ENCODE data around the gene PCDH15.

The PCDH15 gene

GRCh38 chr10:53808677-53809372, 992.2 kb downstream of the PCDH15 start:
- H3K9me3 ChIP-seq (ENCODE audit: control insufficient read depth in 1 of 2, low read length in 2 of 2), result no peaks in the 10 kb centered on the region
- no peak overlapping the region for H3K9ac ChIP-seq (ENCODE audit: low read depth in 1 of 2, low read length in 2 of 2)
- H3K27ac ChIP-seq (ENCODE audit: low read depth, low read length), result no peak overlapping the region
- H3K27me3 ChIP-seq (ENCODE audit: control insufficient read depth in 1 of 2, insufficient read depth in 2 of 2, low read length in 2 of 2), result no peaks in the 10 kb centered on the region
- no peaks in the 10 kb centered on the region for H3K36me3 ChIP-seq (ENCODE audit: control insufficient read depth in 1 of 2, insufficient read depth in 2 of 2, low read length in 2 of 2)
- no peaks in the 10 kb centered on the region for H3K4me1 ChIP-seq (ENCODE audit: control insufficient read depth in 1 of 2, insufficient read depth in 2 of 2, low read length in 2 of 2)
- H3K4me3 ChIP-seq (ENCODE audit: low read depth in 1 of 2, low read length in 2 of 2), result no peak overlapping the region

DNA sequence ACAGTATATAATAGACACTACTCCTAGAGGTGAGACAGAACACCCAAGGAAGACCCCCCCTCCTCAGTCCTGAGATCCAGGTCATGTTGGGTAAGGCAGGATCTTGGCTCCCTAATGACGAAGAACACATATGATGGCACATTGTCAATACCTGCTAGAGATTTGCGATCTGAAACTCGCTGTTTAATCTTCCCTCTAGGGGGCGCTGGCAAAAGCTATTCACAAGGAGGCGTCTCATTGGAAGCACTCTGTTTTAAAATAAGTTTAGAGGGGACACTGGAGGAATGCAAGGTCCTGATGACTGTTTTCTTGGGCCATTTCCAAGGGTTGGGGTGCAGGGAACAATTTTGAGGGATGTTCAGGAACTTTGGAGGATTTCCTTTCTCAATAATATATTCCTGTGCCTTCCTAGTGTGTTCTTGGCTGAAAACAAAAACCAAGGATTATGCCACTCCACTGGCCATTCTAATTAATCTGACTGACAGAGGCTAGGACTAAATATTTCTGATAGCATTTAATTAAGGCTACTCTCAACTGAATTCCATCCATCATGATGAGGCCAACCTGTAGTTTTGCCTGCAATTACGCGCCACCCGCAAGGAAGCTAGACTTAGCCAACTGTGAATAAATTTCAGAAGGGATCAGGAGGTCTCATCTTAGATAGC, 1014.7 kb downstream of the PCDH15 start:
- H3K27me3 ChIP-seq (ENCODE audit: control insufficient read depth in 1 of 2, insufficient read depth in 2 of 2, low read length in 2 of 2), result no peaks in the 10 kb centered on the region
- no peaks in the 10 kb centered on the region for H3K36me3 ChIP-seq (ENCODE audit: control insufficient read depth in 1 of 2, insufficient read depth in 2 of 2, low read length in 2 of 2)
- no peaks in the 10 kb centered on the region for H3K9me3 ChIP-seq (ENCODE audit: control insufficient read depth in 1 of 2, low read length in 2 of 2)
- H3K27ac ChIP-seq (ENCODE audit: low read depth, low read length), result no peak overlapping the region
- H3K4me1 ChIP-seq (ENCODE audit: control insufficient read depth in 1 of 2, insufficient read depth in 2 of 2, low read length in 2 of 2), result no peaks in the 10 kb centered on the region
- no peak overlapping the region for H3K9ac ChIP-seq (ENCODE audit: low read depth in 1 of 2, low read length in 2 of 2)
- H3K4me3 ChIP-seq (ENCODE audit: low read depth in 1 of 2, low read length in 2 of 2), result no peak overlapping the region

GRCh38 chr10:53771701-53772100, 1029.3 kb downstream of the PCDH15 start:
- no peaks in the 10 kb centered on the region for H3K36me3 ChIP-seq (ENCODE audit: control insufficient read depth in 1 of 2, insufficient read depth in 2 of 2, low read length in 2 of 2)
- H3K4me3 ChIP-seq (ENCODE audit: low read depth in 1 of 2, low read length in 2 of 2), result no peak overlapping the region
- no peak overlapping the region for H3K27ac ChIP-seq (ENCODE audit: low read depth, low read length)
- no peaks in the 10 kb centered on the region for H3K4me1 ChIP-seq (ENCODE audit: control insufficient read depth in 1 of 2, insufficient read depth in 2 of 2, low read length in 2 of 2)
- H3K27me3 ChIP-seq (ENCODE audit: control insufficient read depth in 1 of 2, insufficient read depth in 2 of 2, low read length in 2 of 2), result no peaks in the 10 kb centered on the region
- H3K9ac ChIP-seq (ENCODE audit: low read depth in 1 of 2, low read length in 2 of 2), result no peak overlapping the region
- no peaks in the 10 kb centered on the region for H3K9me3 ChIP-seq (ENCODE audit: control insufficient read depth in 1 of 2, low read length in 2 of 2)

DNA sequence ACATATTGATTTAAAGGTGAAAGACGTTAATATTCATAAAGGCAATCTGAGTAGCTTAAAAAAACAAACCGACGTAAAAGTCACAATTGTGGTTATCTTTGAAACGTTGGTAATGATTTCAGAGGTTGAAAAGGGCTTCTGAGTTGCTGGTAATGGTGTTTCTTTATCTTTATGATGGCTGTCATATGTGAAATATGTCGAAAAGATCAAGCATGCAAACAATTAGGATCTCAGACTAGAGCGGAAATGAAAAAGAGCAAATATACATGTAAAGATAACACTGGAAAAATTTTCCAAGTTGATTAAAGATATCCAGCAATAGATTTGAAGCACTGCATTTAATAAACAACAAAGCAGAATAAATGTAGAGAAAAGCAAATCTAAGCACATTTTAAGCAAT, 1030.1 kb downstream of the PCDH15 start:
- Histone ChIP-seq H3K9me3 (ENCODE audit: control insufficient read depth in 1 of 2, low read length in 2 of 2) (no peaks in the 10 kb centered on the region), H3K4me1 (ENCODE audit: control insufficient read depth in 1 of 2, insufficient read depth in 2 of 2, low read length in 2 of 2) (no peaks in the 10 kb centered on the region), H3K9ac (ENCODE audit: low read depth in 1 of 2, low read length in 2 of 2) (no peak overlapping the region), H3K27me3 (ENCODE audit: control insufficient read depth in 1 of 2, insufficient read depth in 2 of 2, low read length in 2 of 2) (no peaks in the 10 kb centered on the region), H3K4me3 (ENCODE audit: low read depth in 1 of 2, low read length in 2 of 2) (no peak overlapping the region), H3K36me3 (ENCODE audit: control insufficient read depth in 1 of 2, insufficient read depth in 2 of 2, low read length in 2 of 2) (no peaks in the 10 kb centered on the region), H3K27ac (ENCODE audit: low read depth, low read length) (no peak overlapping the region)

- Histone ChIP-seq H3K27me3 (ENCODE audit: control insufficient read depth in 1 of 2, insufficient read depth in 2 of 2, low read length in 2 of 2) (no peaks in the 10 kb centered on the region), H3K9me3 (ENCODE audit: control insufficient read depth in 1 of 2, low read length in 2 of 2) (no peaks in the 10 kb centered on the region), H3K27ac (ENCODE audit: low read depth, low read length) (no peak overlapping the region), H3K9ac (ENCODE audit: low read depth in 1 of 2, low read length in 2 of 2) (no peak overlapping the region), H3K36me3 (ENCODE audit: control insufficient read depth in 1 of 2, insufficient read depth in 2 of 2, low read length in 2 of 2) (no peaks in the 10 kb centered on the region), H3K4me1 (ENCODE audit: control insufficient read depth in 1 of 2, insufficient read depth in 2 of 2, low read length in 2 of 2) (no peaks in the 10 kb centered on the region), H3K4me3 (ENCODE audit: low read depth in 1 of 2, low read length in 2 of 2) (no peak overlapping the region)
These were observed 1035.7 kb downstream of the PCDH15 start for GRCh38 chr10:53765311-53765710.

- Histone ChIP-seq H3K27me3 (ENCODE audit: control insufficient read depth in 1 of 2, insufficient read depth in 2 of 2, low read length in 2 of 2) (no peaks in the 10 kb centered on the region), H3K36me3 (ENCODE audit: control insufficient read depth in 1 of 2, insufficient read depth in 2 of 2, low read length in 2 of 2) (no peaks in the 10 kb centered on the region), H3K4me1 (ENCODE audit: control insufficient read depth in 1 of 2, insufficient read depth in 2 of 2, low read length in 2 of 2) (no peaks in the 10 kb centered on the region), H3K9me3 (ENCODE audit: control insufficient read depth in 1 of 2, low read length in 2 of 2) (peaks cover 0 to under 1% of the 10 kb centered on the region in 2 donors), H3K9ac (ENCODE audit: low read depth in 1 of 2, low read length in 2 of 2) (no peak overlapping the region), H3K4me3 (ENCODE audit: low read depth in 1 of 2, low read length in 2 of 2) (no peak overlapping the region), H3K27ac (ENCODE audit: low read depth, low read length) (no peak overlapping the region)
These were observed 1046.3 kb downstream of the PCDH15 start for GRCh38 chr10:53754596-53755250.

Data from duodenal mucosa (tissue), 2 donors.